Measurements from ENCODE around the gene FAM20C.
A peak's percentile ranks its signal among the peaks of the same experiment; 100 is the strongest.

The FAM20C gene

GRCh38 chr7:229184-229964, 37.0 kb downstream of the FAM20C start:
- DNase-seq (ENCODE audit: low read depth) = no peak

DNA sequence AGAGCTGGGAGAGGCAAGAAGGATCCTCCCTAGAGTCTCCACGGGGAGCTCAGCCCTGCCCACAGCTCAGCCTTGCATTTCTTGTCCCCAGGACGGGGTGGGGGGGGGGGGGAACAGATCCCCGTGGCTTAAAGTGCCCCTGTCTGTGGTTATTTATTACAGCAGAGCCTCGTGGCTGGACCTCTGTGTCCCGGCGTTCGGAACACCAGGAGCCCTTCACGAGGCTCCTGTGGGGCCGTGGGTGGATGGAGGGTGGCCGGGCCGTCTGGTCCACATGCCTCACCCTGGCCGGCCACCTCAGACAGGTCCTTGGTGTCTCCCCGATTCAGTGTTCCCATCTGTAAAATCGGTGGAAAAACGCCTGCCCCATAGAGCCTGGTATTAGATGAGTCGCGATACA, 37.9 kb downstream of the FAM20C start:
- TF ChIP-seq CTCF (IDR thresholded peaks at IDR 0.05; ENCODE audit: control insufficient read depth, extremely low read depth, insufficient read depth) = no peak
- H3K4me3 ChIP-seq (ENCODE audit: low read depth, low read length) = no peak overlapping the region
- no peak for DNase-seq (ENCODE audit: low read depth)

More at GRCh38 chr7:229184-229964, 37.0 kb downstream of the FAM20C start:
- H3K4me3 ChIP-seq (ENCODE audit: low read depth, low read length) = no peak overlapping the region
- TF ChIP-seq CTCF (IDR thresholded peaks at IDR 0.05; ENCODE audit: control insufficient read depth, extremely low read depth, insufficient read depth) = no peak

- no peak for DNase-seq (ENCODE audit: low read depth)
- peak; percentile 21; the same call in 1 of the 2 replicates for TF ChIP-seq CTCF (IDR thresholded peaks at IDR 0.05; ENCODE audit: control insufficient read depth, extremely low read depth, insufficient read depth)
- no peak overlapping the region for H3K4me3 ChIP-seq (ENCODE audit: low read depth, low read length)
Observed at GRCh38 chr7:231030-231857, 38.9 kb downstream of the FAM20C start.

- no peak for DNase-seq (ENCODE audit: low read depth)
- no peak for TF ChIP-seq CTCF (IDR thresholded peaks at IDR 0.05; ENCODE audit: control insufficient read depth, extremely low read depth, insufficient read depth)
- no peak overlapping the region for H3K4me3 ChIP-seq (ENCODE audit: low read depth, low read length)
Observed at GRCh38 chr7:231858-232246, 39.5 kb downstream of the FAM20C start.

- no peak for TF ChIP-seq CTCF (IDR thresholded peaks at IDR 0.05; ENCODE audit: control insufficient read depth, extremely low read depth, insufficient read depth)
- DNase-seq (ENCODE audit: low read depth) = no peak
- no peak overlapping the region for H3K4me3 ChIP-seq (ENCODE audit: low read depth, low read length)
Observed at GRCh38 chr7:232410-233248, 40.3 kb downstream of the FAM20C start.

- H3K4me3 ChIP-seq (ENCODE audit: low read depth, low read length) = no peak overlapping the region
- no peak for DNase-seq (ENCODE audit: low read depth)
- TF ChIP-seq CTCF (IDR thresholded peaks at IDR 0.05; ENCODE audit: control insufficient read depth, extremely low read depth, insufficient read depth) = no peak
Observed at GRCh38 chr7:233249-234035, 41.1 kb downstream of the FAM20C start.

All from LNCaP clone FGC (cell line).